NT2/D1 (cell line): ENCODE results near the gene TCF19.

ENCODE experiments used
- DNase-seq: peaks from one replicate; pipeline ENCODE4 v3.0.0-alpha.2; 2011; ENCODE audit warnings: low read depth, low spot score
- H3K27me3 ChIP-seq: 2 replicates; pipeline ENCODE4 v1.6.0; 2011; ENCODE audit warnings: mild to moderate bottlenecking; ENCODE audit not compliant: insufficient read length, insufficient read depth
- H3K36me3 ChIP-seq: 2 replicates; pipeline ENCODE4 v1.6.1; 2011; ENCODE audit warnings: mild to moderate bottlenecking, low read length, mixed read lengths; ENCODE audit not compliant: insufficient read depth, insufficient read length
- H3K4me1 ChIP-seq: 2 replicates; pipeline ENCODE4 v1.5.1; 2011; ENCODE audit not compliant: insufficient read depth, insufficient read length
- H3K4me3 ChIP-seq: 2 replicates; pipeline ENCODE4 v1.5.1; 2011; ENCODE audit warnings: low read depth; ENCODE audit not compliant: insufficient read length
- H3K9ac ChIP-seq: 2 replicates; pipeline ENCODE4 v1.6.0; 2011; ENCODE audit warnings: low read depth; ENCODE audit not compliant: insufficient read length
- H3K9me3 ChIP-seq: 2 replicates; pipeline ENCODE4 v1.5.1; 2011; ENCODE audit warnings: mild to moderate bottlenecking, low read length; ENCODE audit not compliant: insufficient read depth
- SUZ12 ChIP-seq: IDR thresholded peaks from 2 replicates; pipeline ENCODE4 v1.6.1; 2011; ENCODE audit not compliant: insufficient read length, insufficient read depth; ENCODE audit errors: extremely low read depth
- YY1 ChIP-seq: IDR thresholded peaks from 2 replicates; pipeline ENCODE4 v1.6.1; 2011; ENCODE audit not compliant: insufficient read length, insufficient read depth
- ZNF274 ChIP-seq: IDR thresholded peaks from 2 replicates; pipeline ENCODE4 v1.6.1; 2011; ENCODE audit warnings: mild to moderate bottlenecking, low read depth, low read length

Gene TCF19

DNA sequence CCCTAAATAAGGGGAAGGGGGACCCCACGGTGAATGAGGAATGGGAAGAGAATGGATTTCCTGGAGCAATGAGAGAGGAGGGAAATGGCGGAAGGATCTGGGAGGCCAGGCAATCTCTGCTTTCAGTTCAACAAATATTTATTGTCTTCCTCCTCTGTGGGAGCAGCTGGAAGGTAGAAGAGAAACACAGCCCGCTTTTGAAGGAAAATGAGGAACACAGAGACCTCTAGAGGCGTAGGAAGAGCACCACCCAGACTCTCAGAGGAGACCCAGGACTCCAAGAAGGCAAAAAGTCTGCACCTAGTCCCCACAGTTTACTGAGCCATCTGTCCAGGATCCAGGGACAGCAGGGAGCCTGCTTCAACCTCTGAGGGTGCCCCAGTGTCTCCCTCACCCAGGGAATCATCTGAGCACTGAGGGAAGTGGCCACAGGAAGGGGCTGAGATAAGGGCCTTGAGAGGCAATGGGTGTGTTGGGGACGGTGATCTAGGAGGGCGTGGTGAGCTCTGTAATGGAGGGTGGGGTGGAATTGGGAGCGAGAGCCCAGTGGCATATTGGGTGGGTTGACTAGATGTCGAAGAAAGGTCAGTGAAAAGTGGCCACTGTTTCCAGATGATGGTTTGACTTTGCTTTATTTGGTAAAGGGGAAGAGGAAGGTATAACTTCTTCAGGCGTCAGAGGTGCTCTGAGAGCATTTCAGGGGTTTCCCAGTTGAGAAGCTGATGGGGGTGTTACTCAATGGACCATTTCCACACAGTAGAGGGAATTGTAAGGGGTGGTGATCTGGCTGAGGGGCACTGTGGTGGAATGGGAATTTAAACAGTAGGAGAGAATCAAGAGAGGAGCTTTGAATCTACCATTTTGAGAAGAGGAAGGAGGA is 43.2 kb upstream of the TCF19 start:
- Histone ChIP-seq H3K36me3 (peaks cover 10% of the 10 kb centered on the region), H3K9me3 (no peaks in the 10 kb centered on the region; the same call in 1 of the 2 replicates), H3K4me1 (peaks cover 14% of the 10 kb centered on the region), H3K9ac (peak overlapping the region; percentile 36), H3K4me3 (peak overlapping the region; percentile 8), H3K27me3 (no peaks in the 10 kb centered on the region)
- TF ChIP-seq SUZ12 (no peak), YY1 (no peak), ZNF274 (no peak)
- DNase-seq: no peak

DNA sequence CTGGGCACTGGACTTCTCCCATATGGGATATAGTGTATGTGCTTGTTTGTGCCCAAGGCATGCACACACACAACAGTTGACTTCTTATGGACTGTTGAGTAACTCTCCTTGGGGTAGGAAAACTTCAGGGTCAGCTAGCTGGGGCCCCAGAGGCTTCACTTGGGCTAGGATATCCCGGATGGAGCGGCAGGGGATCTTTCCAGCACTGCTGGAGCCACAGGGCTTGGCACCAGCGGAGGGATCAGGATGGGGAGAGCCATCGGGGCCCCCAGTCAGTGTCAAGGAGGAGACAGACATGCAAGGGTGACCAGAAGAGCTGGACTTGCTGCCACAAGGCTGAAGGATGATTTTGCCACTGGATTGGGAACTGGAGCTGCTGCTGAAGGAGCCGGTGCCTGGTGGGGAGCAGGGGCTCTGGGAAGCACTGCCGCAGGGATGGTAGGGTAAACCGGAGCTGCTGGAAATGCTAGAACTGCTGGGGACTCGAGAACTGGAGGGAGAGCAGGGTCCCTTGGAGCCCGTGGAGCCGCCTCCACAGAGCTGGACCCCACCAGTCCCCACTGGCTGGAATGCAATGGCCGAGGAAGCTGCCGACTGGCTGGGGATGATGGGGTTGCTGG is 42.3 kb upstream of the TCF19 start:
- peaks cover 10% of the 10 kb centered on the region for H3K36me3 ChIP-seq
- no peak for DNase-seq
- peaks cover 12% of the 10 kb centered on the region for H3K4me1 ChIP-seq
- H3K9me3 ChIP-seq: no peaks in the 10 kb centered on the region; the same call in 1 of the 2 replicates
- no peak overlapping the region for H3K4me3 ChIP-seq
- H3K9ac ChIP-seq: no peak overlapping the region
- H3K27me3 ChIP-seq: no peaks in the 10 kb centered on the region
- TF ChIP-seq YY1 (no peak), ZNF274 (no peak), SUZ12 (no peak)

DNA sequence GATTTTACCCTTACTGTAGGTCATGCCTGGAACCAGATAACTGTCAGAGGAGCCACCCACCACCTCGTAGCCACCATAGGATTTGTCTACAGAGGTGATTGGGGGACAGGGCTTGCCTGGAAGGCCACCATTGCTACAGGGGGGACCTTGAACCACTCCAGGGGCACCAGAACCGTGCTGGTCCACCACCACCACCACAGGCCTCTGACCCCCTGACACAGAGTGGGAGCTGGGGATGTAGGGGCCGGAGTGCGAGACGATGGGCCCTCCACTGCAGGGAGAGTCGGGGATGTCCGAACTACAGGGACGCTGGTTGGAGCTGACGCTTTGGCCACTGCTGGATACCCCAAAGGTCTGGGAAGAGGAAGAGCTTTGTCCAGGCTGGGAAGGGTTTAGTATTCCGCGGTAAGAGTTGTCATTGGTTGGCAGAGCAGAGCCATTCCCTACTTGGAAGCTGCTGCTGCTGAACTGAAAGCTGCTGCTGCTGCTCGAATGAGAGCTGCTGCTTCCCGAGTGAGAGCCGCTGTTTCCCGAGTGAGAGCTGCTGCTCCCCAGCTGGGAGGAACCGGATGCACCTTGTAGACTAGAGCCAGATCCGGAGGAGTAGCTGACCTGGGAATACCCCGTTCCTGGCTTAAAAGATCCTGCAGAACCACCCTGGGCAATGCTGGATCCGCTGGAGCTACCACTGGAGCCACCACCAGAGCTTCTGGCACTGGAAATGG is 41.6 kb upstream of the TCF19 start:
- DNase-seq: no peak
- no peak overlapping the region for H3K4me3 ChIP-seq
- no peak overlapping the region for H3K9ac ChIP-seq
- no peaks in the 10 kb centered on the region for H3K27me3 ChIP-seq
- no peaks in the 10 kb centered on the region; the same call in 1 of the 2 replicates for H3K9me3 ChIP-seq
- H3K36me3 ChIP-seq: peaks cover 10% of the 10 kb centered on the region
- TF ChIP-seq SUZ12 (no peak), ZNF274 (no peak), YY1 (no peak)
- peaks cover 12% of the 10 kb centered on the region for H3K4me1 ChIP-seq

DNA sequence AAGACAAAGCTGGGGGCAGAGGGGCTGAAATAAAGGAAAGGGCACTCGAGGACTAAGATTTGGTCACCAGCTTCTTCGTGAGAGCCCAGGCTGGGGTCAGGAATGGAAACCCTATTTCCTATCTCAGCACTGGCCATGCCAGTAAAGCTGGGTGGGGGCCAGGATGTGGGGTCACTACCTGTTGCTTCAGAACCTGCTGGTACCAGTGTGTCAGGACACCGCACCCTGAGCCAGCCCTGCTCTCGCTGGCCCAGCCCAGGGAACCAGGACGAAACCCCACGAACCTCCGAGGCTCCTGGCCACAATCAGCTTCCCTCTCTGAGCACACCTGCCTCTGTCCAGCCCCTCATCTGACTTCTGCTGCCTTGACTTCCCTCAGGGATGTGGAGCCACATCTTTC is 40.2 kb upstream of the TCF19 start:
- Histone ChIP-seq H3K9ac (no peak overlapping the region), H3K4me3 (no peak overlapping the region), H3K27me3 (no peaks in the 10 kb centered on the region), H3K4me1 (peaks cover 10% of the 10 kb centered on the region), H3K36me3 (peaks cover 10% of the 10 kb centered on the region), H3K9me3 (no peaks in the 10 kb centered on the region; the same call in 1 of the 2 replicates)
- no peak for DNase-seq
- no peak for TF ChIP-seq SUZ12
- TF ChIP-seq ZNF274: no peak
- TF ChIP-seq YY1: no peak

DNA sequence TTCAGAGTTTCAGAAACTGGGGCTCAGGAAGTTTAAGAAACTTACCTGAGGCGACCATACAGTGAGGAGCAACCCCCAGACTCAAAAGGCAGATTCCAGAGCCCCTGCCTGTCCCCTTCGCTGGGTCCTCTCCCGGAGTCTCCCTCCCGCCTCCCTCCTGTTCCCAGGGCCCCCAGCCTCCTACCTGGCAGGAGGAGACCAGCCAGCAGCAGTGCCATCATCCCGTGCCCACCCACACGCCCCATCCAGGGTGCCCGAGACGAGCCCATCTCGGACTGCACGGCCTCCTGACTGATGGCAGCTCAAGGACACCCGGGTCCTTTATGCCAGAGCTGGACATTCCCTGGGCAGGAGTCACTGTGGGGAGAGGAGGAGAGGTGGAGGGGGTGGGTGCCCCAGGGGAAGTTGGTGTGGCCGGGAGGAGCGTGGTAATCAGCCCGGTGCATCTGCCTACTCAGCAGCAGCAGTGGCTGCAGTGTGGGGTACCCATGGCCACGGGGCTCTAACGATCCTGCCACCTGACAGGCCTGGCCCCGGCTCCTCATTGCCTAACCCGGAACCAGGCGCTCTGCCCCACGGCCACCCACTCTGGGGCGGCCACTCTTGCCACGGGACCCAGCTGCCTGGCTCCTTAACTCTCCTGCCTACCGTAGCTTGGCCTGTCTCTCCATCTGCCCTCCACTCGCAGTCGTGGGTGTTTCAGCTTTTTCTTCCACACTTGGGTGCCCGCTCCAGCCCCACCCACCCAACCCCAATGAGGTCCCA is 38.1 kb upstream of the TCF19 start, which contains the start of gene CDSN:
Gene CDSN, minus strand, starts transcription at position 296 of the 765 bp plus-strand sequence. Its CDS starts 27 bp downstream, at position 269.
- TF ChIP-seq SUZ12 (no peak), ZNF274 (no peak), YY1 (no peak)
- Histone ChIP-seq H3K4me3 (no peak within 1 kb of the TSS), H3K9me3 (no peaks in the 10 kb centered on the region; the same call in 1 of the 2 replicates), H3K9ac (no peak within 1 kb of the TSS), H3K36me3 (peaks cover 10% of the 10 kb centered on the region), H3K27me3 (no peaks in the 10 kb centered on the region), H3K4me1 (peaks cover 6% of the 10 kb centered on the region)
- no peak for DNase-seq

DNA sequence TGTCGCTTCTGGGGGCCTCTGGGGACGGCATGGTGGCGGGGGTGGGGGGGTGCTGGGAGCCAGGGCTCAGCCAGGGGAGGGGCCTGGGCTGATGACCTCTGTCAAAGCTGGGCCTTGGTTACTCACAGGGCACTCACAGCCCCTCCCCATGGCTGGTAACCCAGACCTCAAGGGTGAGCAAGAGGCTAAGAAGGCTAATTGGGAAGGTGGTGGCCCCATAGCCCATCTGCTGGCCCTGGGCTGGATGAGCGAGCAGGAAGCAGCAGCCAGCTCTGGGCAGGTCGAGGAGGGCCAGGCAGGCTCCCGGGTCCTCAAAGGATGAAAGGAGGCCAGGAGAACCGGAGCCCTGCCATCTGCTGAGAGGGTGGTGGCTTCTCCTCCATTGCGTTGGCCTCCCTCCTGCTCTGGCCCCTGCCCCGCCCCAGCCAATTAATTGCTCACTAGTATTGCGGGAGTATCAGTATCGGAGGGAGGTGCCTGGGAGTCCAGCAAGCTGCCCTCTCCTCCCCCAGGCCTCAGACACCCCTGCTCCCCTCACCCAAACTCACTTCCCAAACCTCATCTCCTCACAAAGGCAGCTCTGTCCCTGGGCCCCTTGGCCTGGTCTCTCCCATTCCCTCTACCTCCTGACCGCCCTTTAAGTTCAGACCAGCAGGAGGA is 37.1 kb upstream of the TCF19 start:
- H3K4me3 ChIP-seq: no peak overlapping the region
- no peaks in the 10 kb centered on the region; the same call in 1 of the 2 replicates for H3K9me3 ChIP-seq
- H3K36me3 ChIP-seq: peaks cover 13% of the 10 kb centered on the region
- H3K9ac ChIP-seq: no peak overlapping the region
- no peaks in the 10 kb centered on the region for H3K27me3 ChIP-seq
- no peak for DNase-seq
- TF ChIP-seq YY1 (no peak), ZNF274 (no peak), SUZ12 (no peak)
- peaks cover 7% of the 10 kb centered on the region for H3K4me1 ChIP-seq
